Activated B cell treated with CpG ODN at 0.5 μM for 24 hours (primary cell): ENCODE results near the gene ETV6. TPM values are rescaled to one million over a fixed set of nuclear protein-coding genes. Genes with fewer than 3 reads are reported as not detected.

Experiments
- ATAC-seq: fragments of 200-7000 bp; cut with Tn5 transposase; one replicate; pipeline ENCODE4 v1.10.0; 2021; ENCODE audit warnings: low read depth, mild to moderate bottlenecking, moderate library complexity
- CTCF ChIA-PET: fragments of 350-600 bp; sonication (Branson Sonifier 250); formaldehyde crosslinking; loops from one replicate; lab custom pipeline; 2021; ENCODE audit warnings: antibody characterized with exemption; lab: Charles Lee
- POLR2A ChIA-PET: fragments of 350-600 bp; sonication (Branson Sonifier 250); formaldehyde crosslinking; loops from one replicate; lab custom pipeline; 2021; ENCODE audit warnings: antibody characterized with exemption; lab: Charles Lee
- DNase-seq: peaks from one replicate; pipeline ENCODE4 v3.0.0; 2022
- H3K27ac Mint-ChIP-seq: one replicate; pipeline ENCODE4 v1.8.0; 2020; ENCODE audit warnings: mixed read lengths
- H3K27me3 Mint-ChIP-seq: one replicate; pipeline ENCODE4 v1.8.0; 2021; ENCODE audit warnings: mixed read lengths
- H3K36me3 Mint-ChIP-seq: one replicate; pipeline ENCODE4 v1.8.0; 2021; ENCODE audit warnings: low read depth, mixed read lengths
- H3K4me1 Mint-ChIP-seq: one replicate; pipeline ENCODE4 v1.8.0; 2021; ENCODE audit warnings: mixed read lengths
- H3K4me3 Mint-ChIP-seq: one replicate; pipeline ENCODE4 v1.8.0; 2020; ENCODE audit warnings: mild to moderate bottlenecking, mixed read lengths
- H3K9me3 Mint-ChIP-seq: one replicate; pipeline ENCODE4 v1.8.0; 2020; ENCODE audit warnings: mixed read lengths
- intact Hi-C: fragments of 100-400 bp; cut with micrococcal nuclease; formaldehyde crosslinking; loops from one replicate; pipeline ENCODE4 v1.15.1; 2024
- total RNA-seq: library from RNA; stranded (reverse); gene quantifications from 2 replicates; pipeline ENCODE4 v1.2.3, GENCODE V29; 2022
- TF ChIP-seq, protein P1 (sequence below): fragments of 200-600 bp; IDR thresholded peaks from one replicate; pipeline ENCODE4 v1.8.0; 2022; ENCODE audit warnings: antibody characterized with exemption, mild to moderate bottlenecking

ETV6 gene
- total RNA-seq, 1 donor from 2014 or later = 130 TPM

- Mint-ChIP-seq H3K4me3 (peak overlapping the region; percentile 53), H3K9me3 (no peaks in the 10 kb centered on the region), H3K36me3 (peaks cover 49% of the 10 kb centered on the region), H3K27ac (peak overlapping the region; percentile 92), H3K4me1 (peaks cover 73% of the 10 kb centered on the region), H3K27me3 (no peaks in the 10 kb centered on the region)
- TF ChIP-seq, protein P1, sequence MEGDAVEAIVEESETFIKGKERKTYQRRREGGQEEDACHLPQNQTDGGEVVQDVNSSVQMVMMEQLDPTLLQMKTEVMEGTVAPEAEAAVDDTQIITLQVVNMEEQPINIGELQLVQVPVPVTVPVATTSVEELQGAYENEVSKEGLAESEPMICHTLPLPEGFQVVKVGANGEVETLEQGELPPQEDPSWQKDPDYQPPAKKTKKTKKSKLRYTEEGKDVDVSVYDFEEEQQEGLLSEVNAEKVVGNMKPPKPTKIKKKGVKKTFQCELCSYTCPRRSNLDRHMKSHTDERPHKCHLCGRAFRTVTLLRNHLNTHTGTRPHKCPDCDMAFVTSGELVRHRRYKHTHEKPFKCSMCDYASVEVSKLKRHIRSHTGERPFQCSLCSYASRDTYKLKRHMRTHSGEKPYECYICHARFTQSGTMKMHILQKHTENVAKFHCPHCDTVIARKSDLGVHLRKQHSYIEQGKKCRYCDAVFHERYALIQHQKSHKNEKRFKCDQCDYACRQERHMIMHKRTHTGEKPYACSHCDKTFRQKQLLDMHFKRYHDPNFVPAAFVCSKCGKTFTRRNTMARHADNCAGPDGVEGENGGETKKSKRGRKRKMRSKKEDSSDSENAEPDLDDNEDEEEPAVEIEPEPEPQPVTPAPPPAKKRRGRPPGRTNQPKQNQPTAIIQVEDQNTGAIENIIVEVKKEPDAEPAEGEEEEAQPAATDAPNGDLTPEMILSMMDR = no peak
- DNase-seq (no peak), ATAC-seq (no peak)
- POLR2A ChIA-PET = interaction anchor here (0.5 to 16.0 kb wide), 10 partner anchors 8 to 280 kb away, joined by 3 to 433 read pairs (median 4); partner anchors contain the start of gene ETV6
- intact Hi-C loops = no loop called here
- CTCF ChIA-PET = interaction anchor here (1.1 to 1.4 kb wide), 2 partner anchors 11 to 13 kb away, joined by 3 to 5 read pairs; no protein-coding TSS in a partner anchor
Observed at GRCh38 chr12:11752403-11753149, 103.1 kb downstream of the ETV6 start.

DNA sequence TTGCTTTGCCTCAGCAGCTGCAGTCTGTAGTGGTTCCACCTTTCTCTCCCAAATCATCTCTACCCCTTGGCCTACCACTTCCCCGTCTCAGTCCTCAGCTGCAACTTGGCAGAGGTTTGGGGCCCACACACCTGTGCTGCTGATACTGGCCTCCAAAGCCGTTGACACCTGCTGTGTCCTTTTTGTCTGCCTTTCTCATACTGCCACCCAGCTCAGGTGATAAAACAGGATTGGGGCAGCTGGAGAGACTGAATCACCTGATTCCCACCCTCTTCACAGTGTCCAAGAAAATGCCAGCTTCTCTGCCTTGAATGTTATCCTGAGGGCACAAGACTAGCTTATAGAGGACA, 103.7 kb downstream of the ETV6 start:
- TF ChIP-seq, protein P1 = no peak
- intact Hi-C loops = no loop called here
- peak overlapping the region; percentile 92 for H3K27ac Mint-ChIP-seq
- H3K36me3 Mint-ChIP-seq = peaks cover 51% of the 10 kb centered on the region
- POLR2A ChIA-PET = interaction anchor here (0.7 to 16.0 kb wide), 8 partner anchors 9 to 280 kb away, joined by 3 to 433 read pairs (median 4); partner anchors contain the start of gene ETV6
- CTCF ChIA-PET = interaction anchor here (1.1 to 1.4 kb wide), 2 partner anchors 11 to 13 kb away, joined by 3 to 5 read pairs; no protein-coding TSS in a partner anchor
- DNase-seq (no peak), ATAC-seq (no peak)
- H3K27me3 Mint-ChIP-seq = no peaks in the 10 kb centered on the region
- peaks cover 73% of the 10 kb centered on the region for H3K4me1 Mint-ChIP-seq
- H3K9me3 Mint-ChIP-seq = no peaks in the 10 kb centered on the region
- peak overlapping the region; percentile 53 for H3K4me3 Mint-ChIP-seq

GRCh38 chr12:11753826-11754225, 104.4 kb downstream of the ETV6 start:
- CTCF ChIA-PET = interaction anchor here (1.1 kb wide), 1 partner anchor 14 kb away, joined by 3 read pairs; no protein-coding TSS in a partner anchor
- TF ChIP-seq, protein P1 = no peak
- DNase-seq = no peak
- intact Hi-C loops = no loop called here
- no peaks in the 10 kb centered on the region for H3K9me3 Mint-ChIP-seq
- no peak overlapping the region for H3K4me3 Mint-ChIP-seq
- H3K27ac Mint-ChIP-seq = no peak overlapping the region
- POLR2A ChIA-PET = interaction anchor here (0.9 to 16.0 kb wide), 4 partner anchors 10 to 104 kb away, joined by 5 to 433 read pairs (median 160); partner anchors contain the start of gene ETV6
- peaks cover 74% of the 10 kb centered on the region for H3K4me1 Mint-ChIP-seq
- no peak for ATAC-seq
- no peaks in the 10 kb centered on the region for H3K27me3 Mint-ChIP-seq
- H3K36me3 Mint-ChIP-seq = peaks cover 54% of the 10 kb centered on the region

DNA sequence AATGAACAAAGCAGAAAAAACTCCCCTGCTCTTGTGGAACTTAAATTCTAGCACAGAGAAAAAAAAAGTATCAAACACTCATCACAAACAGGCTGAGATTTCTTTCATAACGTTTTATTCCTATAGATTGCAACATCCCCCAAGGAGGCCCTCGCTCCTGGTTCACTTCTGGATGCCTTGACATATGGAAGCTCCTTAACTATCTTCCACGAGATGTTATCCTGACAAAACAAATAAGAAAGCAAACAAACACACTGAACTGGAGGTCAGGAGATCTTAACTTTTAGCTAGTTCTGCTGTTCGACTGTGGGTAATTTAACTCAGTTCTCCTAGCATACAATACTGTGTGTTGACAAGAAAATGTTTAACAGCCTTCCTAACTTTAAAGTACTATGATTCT, 104.8 kb downstream of the ETV6 start:
- ChIA-PET POLR2A (interaction anchor here (0.5 to 7.2 kb wide), 5 partner anchors 8 to 588 kb away, joined by 3 to 70 read pairs (median 5); partner anchors contain the start of gene ETV6), CTCF (no interaction called here)
- no peak overlapping the region for H3K27ac Mint-ChIP-seq
- H3K27me3 Mint-ChIP-seq = no peaks in the 10 kb centered on the region
- TF ChIP-seq, protein P1 = no peak
- ATAC-seq (no peak), DNase-seq (no peak)
- peaks cover 54% of the 10 kb centered on the region for H3K36me3 Mint-ChIP-seq
- H3K4me1 Mint-ChIP-seq = peaks cover 74% of the 10 kb centered on the region
- H3K9me3 Mint-ChIP-seq = no peaks in the 10 kb centered on the region
- H3K4me3 Mint-ChIP-seq = no peak overlapping the region
- intact Hi-C loops = no loop called here

DNA sequence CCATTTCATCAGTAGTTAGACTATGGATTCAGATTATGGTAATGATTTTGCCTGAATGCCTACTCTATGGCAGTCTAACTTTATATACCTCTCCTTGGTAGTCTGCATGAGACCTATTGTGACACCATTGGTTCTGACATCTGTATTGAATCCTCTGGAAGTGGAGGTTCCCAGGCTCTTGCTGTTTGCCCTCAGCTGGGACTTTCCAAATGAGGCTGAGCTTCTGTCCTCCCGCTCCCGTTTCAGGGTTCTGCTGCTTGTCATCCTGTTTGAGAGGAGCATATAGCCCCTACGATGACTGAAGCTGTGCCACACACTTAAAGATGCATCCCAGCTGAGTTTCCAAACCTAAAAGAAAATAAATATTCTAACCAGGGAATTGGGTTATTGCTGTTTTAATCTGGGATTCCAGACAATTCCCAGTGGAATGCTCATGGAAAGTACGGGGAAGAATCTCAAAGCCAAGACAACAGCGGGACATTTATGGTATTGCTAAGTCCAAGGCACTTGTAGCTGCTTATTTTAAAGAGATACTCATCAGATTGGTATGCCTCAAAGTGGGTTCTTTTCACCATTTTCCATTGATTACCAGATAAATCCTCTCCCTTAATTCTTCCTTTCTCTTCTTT, 105.9 kb downstream of the ETV6 start:
- Mint-ChIP-seq H3K4me1 (peaks cover 74% of the 10 kb centered on the region), H3K36me3 (peaks cover 57% of the 10 kb centered on the region), H3K4me3 (no peak overlapping the region), H3K27ac (peak overlapping the region; percentile 37), H3K27me3 (no peaks in the 10 kb centered on the region), H3K9me3 (no peaks in the 10 kb centered on the region)
- CTCF ChIA-PET = no interaction called here
- DNase-seq (no peak), ATAC-seq (no peak)
- intact Hi-C loops = no loop called here
- POLR2A ChIA-PET = interaction anchor here (0.6 to 2.6 kb wide), 5 partner anchors 8 to 57 kb away, joined by 3 to 6 read pairs (median 4); no protein-coding TSS in a partner anchor
- TF ChIP-seq, protein P1 = no peak
